Measurements from ENCODE around the gene RUSF1. TPM values are rescaled to one million over a fixed set of nuclear protein-coding genes. Genes with fewer than 3 reads are reported as not detected.

The RUSF1 gene
- total and polyA plus RNA-seq, 9 of the 15 experiments (the other 6 are each of a cell fraction or from before 2014, with no cell fraction given): 0.80 to 52.8 (median 27.6) TPM

GRCh38 chr16:31507929-31508705 lies at the start of gene RUSF1 (continued):
- TF ChIP-seq, protein P1, sequence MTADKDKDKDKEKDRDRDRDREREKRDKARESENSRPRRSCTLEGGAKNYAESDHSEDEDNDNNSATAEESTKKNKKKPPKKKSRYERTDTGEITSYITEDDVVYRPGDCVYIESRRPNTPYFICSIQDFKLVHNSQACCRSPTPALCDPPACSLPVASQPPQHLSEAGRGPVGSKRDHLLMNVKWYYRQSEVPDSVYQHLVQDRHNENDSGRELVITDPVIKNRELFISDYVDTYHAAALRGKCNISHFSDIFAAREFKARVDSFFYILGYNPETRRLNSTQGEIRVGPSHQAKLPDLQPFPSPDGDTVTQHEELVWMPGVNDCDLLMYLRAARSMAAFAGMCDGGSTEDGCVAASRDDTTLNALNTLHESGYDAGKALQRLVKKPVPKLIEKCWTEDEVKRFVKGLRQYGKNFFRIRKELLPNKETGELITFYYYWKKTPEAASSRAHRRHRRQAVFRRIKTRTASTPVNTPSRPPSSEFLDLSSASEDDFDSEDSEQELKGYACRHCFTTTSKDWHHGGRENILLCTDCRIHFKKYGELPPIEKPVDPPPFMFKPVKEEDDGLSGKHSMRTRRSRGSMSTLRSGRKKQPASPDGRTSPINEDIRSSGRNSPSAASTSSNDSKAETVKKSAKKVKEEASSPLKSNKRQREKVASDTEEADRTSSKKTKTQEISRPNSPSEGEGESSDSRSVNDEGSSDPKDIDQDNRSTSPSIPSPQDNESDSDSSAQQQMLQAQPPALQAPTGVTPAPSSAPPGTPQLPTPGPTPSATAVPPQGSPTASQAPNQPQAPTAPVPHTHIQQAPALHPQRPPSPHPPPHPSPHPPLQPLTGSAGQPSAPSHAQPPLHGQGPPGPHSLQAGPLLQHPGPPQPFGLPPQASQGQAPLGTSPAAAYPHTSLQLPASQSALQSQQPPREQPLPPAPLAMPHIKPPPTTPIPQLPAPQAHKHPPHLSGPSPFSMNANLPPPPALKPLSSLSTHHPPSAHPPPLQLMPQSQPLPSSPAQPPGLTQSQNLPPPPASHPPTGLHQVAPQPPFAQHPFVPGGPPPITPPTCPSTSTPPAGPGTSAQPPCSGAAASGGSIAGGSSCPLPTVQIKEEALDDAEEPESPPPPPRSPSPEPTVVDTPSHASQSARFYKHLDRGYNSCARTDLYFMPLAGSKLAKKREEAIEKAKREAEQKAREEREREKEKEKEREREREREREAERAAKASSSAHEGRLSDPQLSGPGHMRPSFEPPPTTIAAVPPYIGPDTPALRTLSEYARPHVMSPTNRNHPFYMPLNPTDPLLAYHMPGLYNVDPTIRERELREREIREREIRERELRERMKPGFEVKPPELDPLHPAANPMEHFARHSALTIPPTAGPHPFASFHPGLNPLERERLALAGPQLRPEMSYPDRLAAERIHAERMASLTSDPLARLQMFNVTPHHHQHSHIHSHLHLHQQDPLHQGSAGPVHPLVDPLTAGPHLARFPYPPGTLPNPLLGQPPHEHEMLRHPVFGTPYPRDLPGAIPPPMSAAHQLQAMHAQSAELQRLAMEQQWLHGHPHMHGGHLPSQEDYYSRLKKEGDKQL (CRISPR knock-in tag; IDR thresholded peaks at IDR 0.05; ENCODE audit: borderline replicate concordance): no peak
- no peak for TF ChIP-seq SRSF1 (IDR thresholded peaks at IDR 0.05; ENCODE audit: low read depth, low read length)
- TF ChIP-seq NFE2L1 (tag; IDR thresholded peaks at IDR 0.05; ENCODE audit: borderline replicate concordance, low read depth): no peak
- no peak for TF ChIP-seq TSC22D4 (tag; IDR thresholded peaks at IDR 0.05)
- TF ChIP-seq TFAM (CRISPR knock-in tag; conservative IDR thresholded peaks at IDR 0.05): no peak
- no peak for TF ChIP-seq CBX2 (IDR thresholded peaks at IDR 0.05; ENCODE audit: insufficient read depth, low read length, poor library complexity, severe bottlenecking)
- 0 out of 2 replicates have a peak, but pooled peaks have one; percentile 14 for TF ChIP-seq ZBTB12 (CRISPR knock-in tag; IDR thresholded peaks at IDR 0.05)
- TF ChIP-seq ARNT (IDR thresholded peaks at IDR 0.05): no peak
- TF ChIP-seq, protein P2, sequence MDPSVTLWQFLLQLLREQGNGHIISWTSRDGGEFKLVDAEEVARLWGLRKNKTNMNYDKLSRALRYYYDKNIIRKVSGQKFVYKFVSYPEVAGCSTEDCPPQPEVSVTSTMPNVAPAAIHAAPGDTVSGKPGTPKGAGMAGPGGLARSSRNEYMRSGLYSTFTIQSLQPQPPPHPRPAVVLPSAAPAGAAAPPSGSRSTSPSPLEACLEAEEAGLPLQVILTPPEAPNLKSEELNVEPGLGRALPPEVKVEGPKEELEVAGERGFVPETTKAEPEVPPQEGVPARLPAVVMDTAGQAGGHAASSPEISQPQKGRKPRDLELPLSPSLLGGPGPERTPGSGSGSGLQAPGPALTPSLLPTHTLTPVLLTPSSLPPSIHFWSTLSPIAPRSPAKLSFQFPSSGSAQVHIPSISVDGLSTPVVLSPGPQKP (CRISPR knock-in tag; IDR thresholded peaks at IDR 0.05): 0 out of 2 replicates have a peak, but pooled peaks have one; percentile 75
- no peak for TF ChIP-seq ZBED1 (IDR thresholded peaks at IDR 0.05)
- TF ChIP-seq RHOXF2B (CRISPR knock-in tag; conservative IDR thresholded peaks at IDR 0.05): no peak
- TF ChIP-seq ZNF41 (CRISPR knock-in tag; conservative IDR thresholded peaks at IDR 0.05): no peak
- no peak for TF ChIP-seq MCM5 (IDR thresholded peaks at IDR 0.05; ENCODE audit: low read depth)
- no peak for TF ChIP-seq FOXM1 (IDR thresholded peaks at IDR 0.05; ENCODE audit: low read depth)
- TF ChIP-seq FOXM1 (CRISPR knock-in tag; IDR thresholded peaks at IDR 0.05; ENCODE audit: low read depth): no peak
- TF ChIP-seq PHB (CRISPR knock-in tag; IDR thresholded peaks at IDR 0.05): 0 out of 2 replicates have a peak, but pooled peaks have one; percentile 11
- no peak for TF ChIP-seq HNRNPUL1 (IDR thresholded peaks at IDR 0.05; ENCODE audit: low read length)
- TF ChIP-seq ZHX1 (conservative IDR thresholded peaks at IDR 0.05; ENCODE audit: low read length): no peak

All from K562 (cell line).